ENCODE data around the gene AOC2.
"Not testable (repeated sequence)": the region's sequence is repeated elsewhere in the genome, so short reads cannot be mapped to it uniquely, and the experiment has no call there.

The AOC2 gene

GRCh38 chr17:42853597-42853967, 9.2 kb downstream of the AOC2 start:
- H3K9ac ChIP-seq (ENCODE audit: low read depth in 1 of 2, low read length in 2 of 2), result no peak overlapping the region
- no peaks in the 10 kb centered on the region for H3K27me3 ChIP-seq (ENCODE audit: control insufficient read depth in 1 of 2, insufficient read depth in 2 of 2, low read length in 2 of 2)
- H3K36me3 ChIP-seq (ENCODE audit: control insufficient read depth in 1 of 2, insufficient read depth in 2 of 2, low read length in 2 of 2), result no peaks in the 10 kb centered on the region
- peak overlapping the region in 1 of 2 donors; percentile 51 for H3K4me3 ChIP-seq (ENCODE audit: low read depth in 1 of 2, low read length in 2 of 2)
- no peak overlapping the region for H3K27ac ChIP-seq (ENCODE audit: low read depth, low read length)
- H3K9me3 ChIP-seq (ENCODE audit: control insufficient read depth in 1 of 2, low read length in 2 of 2), result no peaks in the 10 kb centered on the region
- H3K4me1 ChIP-seq (ENCODE audit: control insufficient read depth in 1 of 2, insufficient read depth in 2 of 2, low read length in 2 of 2), result peaks cover 10 to 13% of the 10 kb centered on the region in 2 donors

GRCh38 chr17:42853968-42854790, 9.8 kb downstream of the AOC2 start:
- H3K4me1 ChIP-seq (ENCODE audit: control insufficient read depth in 1 of 2, insufficient read depth in 2 of 2, low read length in 2 of 2), result peaks cover 10 to 13% of the 10 kb centered on the region in 2 donors
- no peaks in the 10 kb centered on the region for H3K27me3 ChIP-seq (ENCODE audit: control insufficient read depth in 1 of 2, insufficient read depth in 2 of 2, low read length in 2 of 2)
- H3K4me3 ChIP-seq (ENCODE audit: low read depth in 1 of 2, low read length in 2 of 2), result no peak overlapping the region
- no peaks in the 10 kb centered on the region for H3K36me3 ChIP-seq (ENCODE audit: control insufficient read depth in 1 of 2, insufficient read depth in 2 of 2, low read length in 2 of 2)
- no peak overlapping the region for H3K9ac ChIP-seq (ENCODE audit: low read depth in 1 of 2, low read length in 2 of 2)
- H3K9me3 ChIP-seq (ENCODE audit: control insufficient read depth in 1 of 2, low read length in 2 of 2), result no peaks in the 10 kb centered on the region
- H3K27ac ChIP-seq (ENCODE audit: low read depth, low read length), result no peak overlapping the region

GRCh38 chr17:42855048-42855596, 10.7 kb downstream of the AOC2 start:
- no peaks in the 10 kb centered on the region for H3K36me3 ChIP-seq (ENCODE audit: control insufficient read depth in 1 of 2, insufficient read depth in 2 of 2, low read length in 2 of 2)
- no peak overlapping the region for H3K4me3 ChIP-seq (ENCODE audit: low read depth in 1 of 2, low read length in 2 of 2)
- no peaks in the 10 kb centered on the region for H3K9me3 ChIP-seq (ENCODE audit: control insufficient read depth in 1 of 2, low read length in 2 of 2)
- H3K9ac ChIP-seq (ENCODE audit: low read depth in 1 of 2, low read length in 2 of 2), result no peak overlapping the region
- no peak overlapping the region for H3K27ac ChIP-seq (ENCODE audit: low read depth, low read length)
- H3K4me1 ChIP-seq (ENCODE audit: control insufficient read depth in 1 of 2, insufficient read depth in 2 of 2, low read length in 2 of 2), result peaks cover 2 to 3% of the 10 kb centered on the region in 2 donors
- no peaks in the 10 kb centered on the region for H3K27me3 ChIP-seq (ENCODE audit: control insufficient read depth in 1 of 2, insufficient read depth in 2 of 2, low read length in 2 of 2)

GRCh38 chr17:42856093-42856492, 11.7 kb downstream of the AOC2 start:
- H3K27ac ChIP-seq (ENCODE audit: low read depth, low read length); H3K36me3 ChIP-seq (ENCODE audit: control insufficient read depth in 1 of 2, insufficient read depth in 2 of 2, low read length in 2 of 2); H3K9me3 ChIP-seq (ENCODE audit: control insufficient read depth in 1 of 2, low read length in 2 of 2); H3K27me3 ChIP-seq (ENCODE audit: control insufficient read depth in 1 of 2, insufficient read depth in 2 of 2, low read length in 2 of 2); H3K4me1 ChIP-seq (ENCODE audit: control insufficient read depth in 1 of 2, insufficient read depth in 2 of 2, low read length in 2 of 2); H3K9ac ChIP-seq (ENCODE audit: low read depth in 1 of 2, low read length in 2 of 2); H3K4me3 ChIP-seq (ENCODE audit: low read depth in 1 of 2, low read length in 2 of 2): not testable (repeated sequence)

- not testable (repeated sequence) for H3K4me3 ChIP-seq (ENCODE audit: low read depth in 1 of 2, low read length in 2 of 2); H3K9ac ChIP-seq (ENCODE audit: low read depth in 1 of 2, low read length in 2 of 2); H3K36me3 ChIP-seq (ENCODE audit: control insufficient read depth in 1 of 2, insufficient read depth in 2 of 2, low read length in 2 of 2); H3K9me3 ChIP-seq (ENCODE audit: control insufficient read depth in 1 of 2, low read length in 2 of 2); H3K27ac ChIP-seq (ENCODE audit: low read depth, low read length); H3K27me3 ChIP-seq (ENCODE audit: control insufficient read depth in 1 of 2, insufficient read depth in 2 of 2, low read length in 2 of 2); H3K4me1 ChIP-seq (ENCODE audit: control insufficient read depth in 1 of 2, insufficient read depth in 2 of 2, low read length in 2 of 2)
Observed at GRCh38 chr17:42856516-42856915, 12.1 kb downstream of the AOC2 start.

GRCh38 chr17:42857389-42857788, 13.0 kb downstream of the AOC2 start:
- no peaks in the 10 kb centered on the region for H3K9me3 ChIP-seq (ENCODE audit: control insufficient read depth in 1 of 2, low read length in 2 of 2)
- H3K9ac ChIP-seq (ENCODE audit: low read depth in 1 of 2, low read length in 2 of 2), result no peak overlapping the region
- H3K27me3 ChIP-seq (ENCODE audit: control insufficient read depth in 1 of 2, insufficient read depth in 2 of 2, low read length in 2 of 2), result no peaks in the 10 kb centered on the region
- H3K4me1 ChIP-seq (ENCODE audit: control insufficient read depth in 1 of 2, insufficient read depth in 2 of 2, low read length in 2 of 2), result no peaks in the 10 kb centered on the region
- no peak overlapping the region for H3K27ac ChIP-seq (ENCODE audit: low read depth, low read length)
- no peak overlapping the region for H3K4me3 ChIP-seq (ENCODE audit: low read depth in 1 of 2, low read length in 2 of 2)
- H3K36me3 ChIP-seq (ENCODE audit: control insufficient read depth in 1 of 2, insufficient read depth in 2 of 2, low read length in 2 of 2), result no peaks in the 10 kb centered on the region

- Histone ChIP-seq H3K27me3 (ENCODE audit: control insufficient read depth in 1 of 2, insufficient read depth in 2 of 2, low read length in 2 of 2) (no peaks in the 10 kb centered on the region), H3K9ac (ENCODE audit: low read depth in 1 of 2, low read length in 2 of 2) (no peak overlapping the region), H3K27ac (ENCODE audit: low read depth, low read length) (no peak overlapping the region), H3K4me1 (ENCODE audit: control insufficient read depth in 1 of 2, insufficient read depth in 2 of 2, low read length in 2 of 2) (peaks cover 11 to 12% of the 10 kb centered on the region in 2 donors), H3K36me3 (ENCODE audit: control insufficient read depth in 1 of 2, insufficient read depth in 2 of 2, low read length in 2 of 2) (no peaks in the 10 kb centered on the region), H3K4me3 (ENCODE audit: low read depth in 1 of 2, low read length in 2 of 2) (no peak overlapping the region), H3K9me3 (ENCODE audit: control insufficient read depth in 1 of 2, low read length in 2 of 2) (peaks cover 0 to 3% of the 10 kb centered on the region in 2 donors)
Observed at GRCh38 chr17:42865638-42866094, 21.3 kb downstream of the AOC2 start.

- Histone ChIP-seq H3K36me3 (ENCODE audit: control insufficient read depth in 1 of 2, insufficient read depth in 2 of 2, low read length in 2 of 2) (no peaks in the 10 kb centered on the region), H3K4me3 (ENCODE audit: low read depth in 1 of 2, low read length in 2 of 2) (no peak overlapping the region), H3K27ac (ENCODE audit: low read depth, low read length) (no peak overlapping the region), H3K9me3 (ENCODE audit: control insufficient read depth in 1 of 2, low read length in 2 of 2) (peaks cover 0 to 5% of the 10 kb centered on the region in 2 donors), H3K9ac (ENCODE audit: low read depth in 1 of 2, low read length in 2 of 2) (no peak overlapping the region), H3K4me1 (ENCODE audit: control insufficient read depth in 1 of 2, insufficient read depth in 2 of 2, low read length in 2 of 2) (peaks cover 11 to 12% of the 10 kb centered on the region in 2 donors), H3K27me3 (ENCODE audit: control insufficient read depth in 1 of 2, insufficient read depth in 2 of 2, low read length in 2 of 2) (no peaks in the 10 kb centered on the region)
Observed at GRCh38 chr17:42866216-42866615, 21.8 kb downstream of the AOC2 start.

GRCh38 chr17:42866631-42867575, 22.5 kb downstream of the AOC2 start:
- no peak overlapping the region for H3K4me3 ChIP-seq (ENCODE audit: low read depth in 1 of 2, low read length in 2 of 2)
- no peak overlapping the region for H3K9ac ChIP-seq (ENCODE audit: low read depth in 1 of 2, low read length in 2 of 2)
- no peak overlapping the region for H3K27ac ChIP-seq (ENCODE audit: low read depth, low read length)
- H3K4me1 ChIP-seq (ENCODE audit: control insufficient read depth in 1 of 2, insufficient read depth in 2 of 2, low read length in 2 of 2), result peaks cover 11 to 12% of the 10 kb centered on the region in 2 donors
- peaks cover 0 to 5% of the 10 kb centered on the region in 2 donors for H3K9me3 ChIP-seq (ENCODE audit: control insufficient read depth in 1 of 2, low read length in 2 of 2)
- H3K36me3 ChIP-seq (ENCODE audit: control insufficient read depth in 1 of 2, insufficient read depth in 2 of 2, low read length in 2 of 2), result no peaks in the 10 kb centered on the region
- no peaks in the 10 kb centered on the region for H3K27me3 ChIP-seq (ENCODE audit: control insufficient read depth in 1 of 2, insufficient read depth in 2 of 2, low read length in 2 of 2)
